HG02885 (cell line): ENCODE results near the gene MYPOP.
A peak's percentile ranks its signal among the peaks of the same experiment; 100 is the strongest.
"Not testable (repeated sequence)": the region's sequence is repeated elsewhere in the genome, so short reads cannot be mapped to it uniquely, and the experiment has no call there.

Experiments
- ATAC-seq: cut with Tn5 transposase; IDR thresholded peaks from one replicate; pipeline ENCODE4 v1.9.1; 2021; ENCODE audit warnings: mild to moderate bottlenecking; ENCODE audit not compliant: unreplicated experiment, poor library complexity

MYPOP gene

GRCh38 chr19:45908956-45909355, 6.5 kb upstream of the MYPOP start:
- no peak for ATAC-seq

- ATAC-seq: no peak
Observed at GRCh38 chr19:45906221-45906620, 3.8 kb upstream of the MYPOP start.

- ATAC-seq: no peak
Observed at GRCh38 chr19:45905011-45905410, 2.6 kb upstream of the MYPOP start.

- peak; percentile 83 for ATAC-seq
Observed at GRCh38 chr19:45902651-45903625, 525 bp upstream of the MYPOP start.

GRCh38 chr19:45901432-45901911, 941 bp downstream of the MYPOP start:
- no peak for ATAC-seq

- ATAC-seq: no peak
Observed at GRCh38 chr19:45900738-45901431, 1.5 kb downstream of the MYPOP start.

- ATAC-seq: no peak
Observed at GRCh38 chr19:45899919-45900589, 2.4 kb downstream of the MYPOP start.

GRCh38 chr19:45899253-45899652, 3.2 kb downstream of the MYPOP start:
- no peak for ATAC-seq

GRCh38 chr19:45897261-45897812, 5.1 kb downstream of the MYPOP start:
- no peak for ATAC-seq

GRCh38 chr19:45895983-45896599, 6.3 kb downstream of the MYPOP start:
- ATAC-seq: not testable (repeated sequence)

GRCh38 chr19:45895519-45895972, 6.9 kb downstream of the MYPOP start:
- ATAC-seq: no peak

GRCh38 chr19:45890877-45891276, 11.5 kb downstream of the MYPOP start:
- no peak for ATAC-seq

- no peak for ATAC-seq
Observed at GRCh38 chr19:45889210-45889885, 13.1 kb downstream of the MYPOP start.

GRCh38 chr19:45887200-45887710, 15.2 kb downstream of the MYPOP start:
- ATAC-seq: no peak

GRCh38 chr19:45886427-45887199, 15.8 kb downstream of the MYPOP start:
- ATAC-seq: peak; percentile 66

GRCh38 chr19:45885556-45886426, 16.6 kb downstream of the MYPOP start, which contains the start of gene IRF2BP1:
TSS of gene IRF2BP1 (minus strand) at chr19:45886141. CDS start at chr19:45885774, 367 bp downstream.
- ATAC-seq: peak; percentile 61
